H9 (cell line): ENCODE measurements around the gene MMEL1. TPM values are rescaled to one million over a fixed set of nuclear protein-coding genes. Genes with fewer than 3 reads are reported as not detected.
"Not testable (repeated sequence)": the region's sequence is repeated elsewhere in the genome, so short reads cannot be mapped to it uniquely, and the experiment has no call there.

Source experiments
- DNase-seq: peaks from one replicate; pipeline ENCODE4 v3.0.0-alpha.2; 2017
- H2AFZ ChIP-seq: one replicate; pipeline ENCODE4 v1.6.1; 2013; ENCODE audit warnings: mild to moderate bottlenecking, low read length, control low read depth, moderate library complexity
- H2AK5ac ChIP-seq: 2 replicates; pipeline ENCODE4 v1.6.1; 2013; ENCODE audit warnings: low read length, control low read depth, mixed read lengths; ENCODE audit not compliant: insufficient read length
- H2BK120ac ChIP-seq: one replicate; pipeline ENCODE4 v1.6.1; 2013; ENCODE audit warnings: low read depth, mild to moderate bottlenecking, low read length, control low read depth, inconsistent platforms; ENCODE audit not compliant: poor library complexity, severe bottlenecking
- H2BK12ac ChIP-seq: 2 replicates; pipeline ENCODE4 v1.6.1; 2013; ENCODE audit warnings: low read length, control low read depth, mixed read lengths, low read depth; ENCODE audit not compliant: insufficient read length
- H2BK15ac ChIP-seq: 2 replicates; pipeline ENCODE4 v1.6.1; 2013; ENCODE audit warnings: low read depth, low read length, control low read depth
- H2BK20ac ChIP-seq: one replicate; pipeline ENCODE4 v1.6.1; 2013; ENCODE audit warnings: low read depth, mild to moderate bottlenecking, low read length, control low read depth, inconsistent platforms; ENCODE audit not compliant: poor library complexity, severe bottlenecking
- H2BK5ac ChIP-seq: 2 replicates; pipeline ENCODE4 v1.6.1; 2013; ENCODE audit warnings: low read length, control low read depth, mixed read lengths; ENCODE audit not compliant: insufficient read length
- H3K14ac ChIP-seq: 2 replicates; pipeline ENCODE4 v1.6.1; 2013; ENCODE audit warnings: low read length, control low read depth; ENCODE audit not compliant: insufficient read depth
- H3K18ac ChIP-seq: 2 replicates; pipeline ENCODE4 v1.6.1; 2013; ENCODE audit warnings: low read depth, mild to moderate bottlenecking, mixed read lengths, low read length, control low read depth; ENCODE audit not compliant: insufficient read length
- H3K23ac ChIP-seq: 2 replicates; pipeline ENCODE4 v1.6.1; 2013; ENCODE audit warnings: low read length, control low read depth, mixed read lengths, low read depth; ENCODE audit not compliant: insufficient read length
- H3K23me2 ChIP-seq: 2 replicates; pipeline ENCODE4 v1.6.1; 2013; ENCODE audit warnings: low read depth, mild to moderate bottlenecking, mixed read lengths, low read length, control low read depth; ENCODE audit not compliant: insufficient read length, poor library complexity, severe bottlenecking
- H3K27ac ChIP-seq: 2 replicates; pipeline ENCODE4 v1.5.1; 2013; ENCODE audit warnings: low read length, control low read depth, mixed read lengths, low read depth; ENCODE audit not compliant: insufficient read length
- H3K27me3 ChIP-seq: 2 replicates; pipeline ENCODE4 v1.6.1; 2013; ENCODE audit warnings: low read length, control low read depth, inconsistent platforms; ENCODE audit not compliant: insufficient read depth
- H3K4ac ChIP-seq: 2 replicates; pipeline ENCODE4 v1.6.1; 2013; ENCODE audit warnings: low read depth, mild to moderate bottlenecking, control low read depth, inconsistent platforms, low read length, moderate library complexity
- H3K4me1 ChIP-seq: 2 replicates; pipeline ENCODE4 v1.6.1; 2013; ENCODE audit warnings: low read length, control low read depth, inconsistent platforms; ENCODE audit not compliant: insufficient read depth
- H3K4me2 ChIP-seq: 2 replicates; pipeline ENCODE4 v1.6.1; 2013; ENCODE audit warnings: low read length, control low read depth, mixed read lengths; ENCODE audit not compliant: insufficient read length, insufficient read depth
- H3K56ac ChIP-seq: 2 replicates; pipeline ENCODE4 v1.6.1; 2013; ENCODE audit warnings: low read depth, mild to moderate bottlenecking, mixed read lengths, low read length, control low read depth; ENCODE audit not compliant: insufficient read length
- H3K79me1 ChIP-seq: 2 replicates; pipeline ENCODE4 v1.6.1; 2013; ENCODE audit warnings: low read depth, mild to moderate bottlenecking, moderate library complexity, low read length, control low read depth, inconsistent platforms; ENCODE audit not compliant: insufficient read depth, poor library complexity, severe bottlenecking
- H3K79me2 ChIP-seq: 2 replicates; pipeline ENCODE4 v1.6.1; 2013; ENCODE audit warnings: low read length, control low read depth, inconsistent platforms; ENCODE audit not compliant: insufficient read depth
- H3K9ac ChIP-seq: 2 replicates; pipeline ENCODE4 v1.6.1; 2013; ENCODE audit warnings: low read length, control low read depth, mixed read lengths; ENCODE audit not compliant: insufficient read length; ENCODE audit errors: extremely low read depth
- H3K9me3 ChIP-seq: one replicate; pipeline ENCODE4 v1.6.1; 2013; ENCODE audit warnings: low read depth, low read length, inconsistent platforms; ENCODE audit not compliant: control insufficient read depth
- H3T11ph ChIP-seq: one replicate; pipeline ENCODE4 v1.6.1; 2013; ENCODE audit warnings: mild to moderate bottlenecking, low read length, control low read depth, inconsistent platforms
- H4K20me1 ChIP-seq: one replicate; pipeline ENCODE4 v1.6.1; 2013; ENCODE audit not compliant: control insufficient read depth, insufficient read length, insufficient read depth
- H4K5ac ChIP-seq: 2 replicates; pipeline ENCODE4 v1.6.1; 2013; ENCODE audit warnings: low read depth, mild to moderate bottlenecking, mixed read lengths, low read length, control low read depth; ENCODE audit not compliant: insufficient read length
- H4K8ac ChIP-seq: replicated peaks from 2 replicates; pipeline ENCODE4 v1.6.1; 2013; ENCODE audit warnings: low read length, control low read depth, mixed read lengths, low read depth; ENCODE audit not compliant: insufficient read length
- H4K91ac ChIP-seq: 2 replicates; pipeline ENCODE4 v1.6.1; 2013; ENCODE audit warnings: low read depth, mild to moderate bottlenecking, moderate library complexity, mixed read lengths, low read length, control low read depth; ENCODE audit not compliant: insufficient read length
- H3K27ac Mint-ChIP-seq, 3 experiments: 2 replicates in 2 of 3; 3 replicates in 1 of 3; pipeline ENCODE4 v1.8.0; 2020 to 2021; ENCODE audit warnings: mixed read lengths in 3 of 3, mild to moderate bottlenecking in 1 of 3, moderate library complexity in 1 of 3
- H3K27me3 Mint-ChIP-seq: 2 replicates; pipeline ENCODE4 v1.8.0; 2021; ENCODE audit warnings: low read depth, mild to moderate bottlenecking, moderate library complexity, mixed read lengths
- H3K36me3 Mint-ChIP-seq, 3 experiments: 2 replicates in 2 of 3; 3 replicates in 1 of 3; pipeline ENCODE4 v1.8.0; 2020 to 2021; ENCODE audit warnings: low read depth in 3 of 3, mixed read lengths in 3 of 3; ENCODE audit not compliant: insufficient read depth in 1 of 3
- H3K4me1 Mint-ChIP-seq, 2 experiments: 2 replicates each; pipeline ENCODE4 v1.8.0; 2020; ENCODE audit warnings: mixed read lengths in 2 of 2
- H3K4me3 Mint-ChIP-seq, 2 experiments: 2 replicates in 1 of 2; 3 replicates in 1 of 2; pipeline ENCODE4 v1.8.0; 2020 to 2021; ENCODE audit warnings: mild to moderate bottlenecking in 2 of 2, mixed read lengths in 2 of 2, moderate library complexity in 1 of 2
- H3K9me3 Mint-ChIP-seq, 2 experiments: 2 replicates in 1 of 2; 3 replicates in 1 of 2; pipeline ENCODE4 v1.8.0; 2020; ENCODE audit warnings: mild to moderate bottlenecking in 2 of 2, mixed read lengths in 2 of 2, moderate library complexity in 1 of 2
- CTCF ChIP-seq: fragments of 200-600 bp; sonication (generic); conservative IDR thresholded peaks from 3 replicates; pipeline ENCODE4 v1.8.0; 2021; ENCODE audit warnings: antibody characterized with exemption, mild to moderate bottlenecking
- WGBS: extraction: QIAGEN DNeasy Blood & Tissue Kit; methylation state at CpG from one replicate; pipeline ENCODE4 v1.1.7; 2013; ENCODE audit warnings: missing lambda C conversion rate, low lambda C conversion rate, mixed read lengths; ENCODE audit not compliant: insufficient read length; ENCODE audit errors: extremely low coverage; 5-methylcytosine and 5-hydroxymethylcytosine counted together
- total RNA-seq: library from RNA; stranded (reverse); gene quantifications from 2 replicates; pipeline ENCODE4 v1.2.1, GENCODE V29; 2021

Gene MMEL1
- total RNA-seq, 1 experiment from 2014 or later: 0.42 TPM

DNA sequence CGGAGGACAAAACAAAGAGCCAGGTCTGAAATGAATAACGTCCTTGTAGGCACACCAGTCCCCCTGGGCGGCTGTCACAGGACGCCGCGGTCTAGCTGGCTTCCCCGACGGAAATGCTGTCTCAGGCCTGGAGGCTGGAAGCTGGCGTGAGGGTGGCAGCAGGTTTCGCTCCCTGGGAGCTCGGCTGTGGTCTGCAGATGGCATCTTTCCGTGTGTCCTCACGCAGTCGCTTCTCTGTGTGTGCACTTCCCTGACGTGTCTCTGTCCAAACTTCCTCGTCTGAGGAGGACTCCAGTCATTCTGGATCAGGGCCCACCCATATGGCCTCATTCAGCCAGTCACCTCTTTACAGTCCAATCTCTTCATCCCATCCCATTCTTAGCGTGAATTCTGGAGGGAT is 62.5 kb downstream of the MMEL1 start:
- Mint-ChIP-seq H3K27ac (no peak overlapping the region), H3K9me3 (peaks cover 8 to 16% of the 10 kb centered on the region in 2 experiments), H3K27me3 (peaks cover 18% of the 10 kb centered on the region), H3K36me3 (peaks cover 0 to 3% (median 3%) of the 10 kb centered on the region in 3 experiments; a peak in 4 of 7 replicates), H3K4me3 (no peak overlapping the region), H3K4me1 (0 out of 4 replicates have a peak, but pooled peaks cover 0 to 2% of the 10 kb centered on the region in 2 experiments)
- no peaks in the 10 kb centered on the region for H4K20me1 ChIP-seq
- H3K4me1 ChIP-seq: no peaks in the 10 kb centered on the region
- H2AK5ac ChIP-seq: no peak overlapping the region
- no peak overlapping the region for H2BK15ac ChIP-seq
- H3K18ac ChIP-seq: no peak overlapping the region
- H2BK20ac ChIP-seq: no peak overlapping the region
- no peak overlapping the region for H2BK5ac ChIP-seq
- no peak overlapping the region for H4K8ac ChIP-seq
- no peak overlapping the region for H2BK120ac ChIP-seq
- H3K9ac ChIP-seq: no peak overlapping the region
- no peak overlapping the region for H2BK12ac ChIP-seq
- H3K79me1 ChIP-seq: no peaks in the 10 kb centered on the region
- no CpG with 5 or more reads among the region's 17 CpGs for WGBS
- H3K4me2 ChIP-seq: no peak overlapping the region
- H3K4ac ChIP-seq: no peak overlapping the region
- no peak for TF ChIP-seq CTCF
- H4K91ac ChIP-seq: no peak overlapping the region
- H3K14ac ChIP-seq: no peak overlapping the region
- H3K56ac ChIP-seq: no peak overlapping the region
- no peak overlapping the region for H4K5ac ChIP-seq
- no peaks in the 10 kb centered on the region for H3K9me3 ChIP-seq
- H3K79me2 ChIP-seq: no peaks in the 10 kb centered on the region
- DNase-seq: no peak
- H3T11ph ChIP-seq: no peak overlapping the region
- no peaks in the 10 kb centered on the region for H3K23me2 ChIP-seq
- H3K27me3 ChIP-seq: no peaks in the 10 kb centered on the region
- no peak overlapping the region for H2AFZ ChIP-seq
- H3K23ac ChIP-seq: no peak overlapping the region
- no peak overlapping the region for H3K27ac ChIP-seq

- not testable (repeated sequence) for H3K4me1 ChIP-seq, H4K8ac ChIP-seq, H3K9ac ChIP-seq, H4K91ac ChIP-seq, H2AFZ ChIP-seq, H2AK5ac ChIP-seq, H3K4ac ChIP-seq, H3K4me2 ChIP-seq, H3K14ac ChIP-seq, H3K36me3 Mint-ChIP-seq, H2BK20ac ChIP-seq, H3K79me2 ChIP-seq, H2BK5ac ChIP-seq, H3K4me1 Mint-ChIP-seq, H3K27ac Mint-ChIP-seq, H3T11ph ChIP-seq, H3K27me3 ChIP-seq, H3K4me3 Mint-ChIP-seq, H3K27ac ChIP-seq, H2BK120ac ChIP-seq, H3K23ac ChIP-seq, H3K9me3 ChIP-seq, H3K18ac ChIP-seq, H4K5ac ChIP-seq, H2BK15ac ChIP-seq, H2BK12ac ChIP-seq, H4K20me1 ChIP-seq, H3K79me1 ChIP-seq, H3K56ac ChIP-seq, H3K23me2 ChIP-seq, DNase-seq
- Mint-ChIP-seq H3K9me3 (peaks cover 8 to 16% of the 10 kb centered on the region in 2 experiments), H3K27me3 (peaks cover 14% of the 10 kb centered on the region)
- no CpG with 5 or more reads among the region's 13 CpGs for WGBS
Observed at GRCh38 chr1:2569703-2570102, 63.1 kb downstream of the MMEL1 start.
